Stimulated activated CD4-positive, alpha-beta T cell treated with anti-CD3 and anti-CD28 coated beads, Interleukin-2, amount 100 ng/mL, for 4 hours (primary cell): ENCODE results near the gene EXOSC10.
"Not testable (repeated sequence)": the region's sequence is repeated elsewhere in the genome, so short reads cannot be mapped to it uniquely, and the experiment has no call there.

ENCODE experiments used
- DNase-seq: peaks from one replicate; pipeline ENCODE4 v3.0.0-alpha.2; 2020; ENCODE audit warnings: low read depth

The EXOSC10 gene

DNA sequence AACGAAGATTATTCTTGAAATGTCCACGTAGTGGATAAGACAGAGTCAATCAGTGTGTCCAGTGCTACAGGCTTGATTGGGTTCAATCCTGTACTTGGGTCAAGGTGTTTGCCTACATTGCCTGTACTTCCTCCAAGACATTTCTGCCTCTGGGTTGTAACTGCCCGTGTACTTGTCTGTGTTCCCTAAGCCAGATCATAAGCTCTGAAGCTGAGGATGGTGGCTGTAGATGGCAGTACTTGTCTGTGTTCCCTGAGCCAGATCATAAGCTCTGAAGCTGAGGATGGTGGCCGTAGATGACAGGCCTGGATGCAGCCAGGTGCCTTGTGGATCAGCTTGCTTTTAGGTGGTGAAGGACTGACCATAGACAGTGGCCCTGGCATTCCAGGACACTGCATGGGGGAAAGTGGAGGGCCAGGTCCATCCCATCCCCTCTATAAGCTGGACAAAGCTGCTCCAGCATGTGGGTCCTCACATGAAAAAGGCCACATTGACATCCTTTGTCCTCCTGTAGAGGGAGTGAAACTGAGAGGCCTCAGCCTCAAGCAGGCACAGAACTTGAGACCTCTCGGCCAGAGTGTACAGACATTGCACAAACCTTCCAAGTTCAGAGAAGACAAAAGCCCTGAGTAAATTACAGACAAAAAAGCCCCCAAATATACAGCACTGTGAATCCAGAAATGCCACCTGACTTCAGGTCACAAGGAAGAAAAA, 37.9 kb downstream of the EXOSC10 start:
- DNase-seq: no peak

DNA sequence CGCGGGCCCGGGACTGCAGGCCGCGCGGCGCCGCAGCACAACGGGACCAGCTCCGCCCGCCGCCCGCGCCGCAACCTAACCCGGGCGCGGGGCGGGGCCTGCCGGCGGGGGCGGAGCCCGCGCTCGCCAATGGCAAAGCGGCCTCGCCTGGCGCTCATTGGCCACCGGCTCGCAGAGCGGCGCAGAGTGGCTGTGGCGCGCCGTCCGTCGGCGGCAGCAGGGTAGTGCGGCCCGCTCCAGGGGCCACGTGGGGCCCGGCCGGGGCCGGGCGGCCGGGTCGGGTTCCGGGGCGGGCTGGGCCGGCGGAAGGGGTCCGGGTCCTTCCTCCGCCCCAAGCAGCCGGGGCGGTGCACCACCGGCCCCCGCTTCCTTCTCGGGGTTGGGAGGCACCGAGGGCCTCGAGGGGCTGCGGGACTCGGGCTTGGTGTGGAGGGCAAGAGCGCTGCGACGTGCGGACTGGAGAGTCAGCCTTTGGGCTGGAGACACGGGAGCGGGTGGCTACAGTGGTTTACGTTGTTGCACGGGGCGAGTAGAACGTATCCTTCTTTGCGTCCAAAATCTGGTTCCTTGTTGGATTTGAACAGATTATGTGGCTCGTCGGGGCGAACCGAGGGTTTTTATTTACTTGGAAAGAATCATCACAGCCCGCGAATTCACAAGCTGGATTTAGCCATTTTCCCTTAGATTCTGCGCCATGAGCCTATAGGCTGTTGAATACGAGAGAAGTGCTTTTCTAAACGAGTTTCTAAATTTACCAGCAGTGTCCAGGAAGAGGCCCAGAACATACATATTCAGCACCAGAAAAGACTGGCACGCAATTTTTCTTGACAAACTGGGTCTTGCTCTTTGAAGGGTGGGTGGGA, 39.5 kb downstream of the EXOSC10 start, which contains the start of gene SRM:
TSS of gene SRM (minus strand) at position 51 of the 863 bp plus-strand sequence. CDS start 75 bp downstream, outside the sequence.
- DNase-seq: peak; percentile 88

GRCh38 chr1:11059155-11059967, 40.3 kb downstream of the EXOSC10 start:
- DNase-seq: no peak

DNA sequence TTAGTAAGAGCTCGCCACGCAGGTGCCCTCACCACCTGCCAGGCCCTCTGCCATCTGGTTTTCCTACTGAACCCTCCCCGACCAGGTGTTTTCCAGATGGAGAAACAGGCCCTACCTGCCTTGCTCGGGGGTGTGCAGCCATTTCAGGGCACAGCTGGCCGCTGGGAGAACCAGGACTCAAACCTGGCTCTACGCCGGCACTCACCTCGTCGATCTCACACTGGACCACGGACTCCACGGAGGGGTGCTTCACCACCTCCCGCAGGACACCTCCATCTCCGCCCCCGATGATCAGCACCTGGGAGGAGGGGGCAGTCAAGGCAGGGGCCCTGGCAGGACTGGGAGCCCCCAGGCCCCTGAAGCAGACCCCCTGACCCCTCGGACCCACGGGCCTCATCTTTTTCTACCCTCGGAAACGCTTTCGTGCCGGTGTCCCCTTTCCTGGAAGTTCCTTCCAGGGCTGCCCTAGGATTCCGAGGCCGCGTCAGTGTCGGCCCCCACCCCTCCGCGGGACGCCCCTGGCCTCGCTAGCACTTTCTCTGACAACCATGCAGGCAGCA, 41.0 kb downstream of the EXOSC10 start:
- DNase-seq: no peak

GRCh38 chr1:11058026-11058425, 41.6 kb downstream of the EXOSC10 start:
- DNase-seq: no peak

GRCh38 chr1:11057477-11057876, 42.2 kb downstream of the EXOSC10 start:
- no peak for DNase-seq

GRCh38 chr1:11056504-11056903, 43.2 kb downstream of the EXOSC10 start:
- no peak for DNase-seq

DNA sequence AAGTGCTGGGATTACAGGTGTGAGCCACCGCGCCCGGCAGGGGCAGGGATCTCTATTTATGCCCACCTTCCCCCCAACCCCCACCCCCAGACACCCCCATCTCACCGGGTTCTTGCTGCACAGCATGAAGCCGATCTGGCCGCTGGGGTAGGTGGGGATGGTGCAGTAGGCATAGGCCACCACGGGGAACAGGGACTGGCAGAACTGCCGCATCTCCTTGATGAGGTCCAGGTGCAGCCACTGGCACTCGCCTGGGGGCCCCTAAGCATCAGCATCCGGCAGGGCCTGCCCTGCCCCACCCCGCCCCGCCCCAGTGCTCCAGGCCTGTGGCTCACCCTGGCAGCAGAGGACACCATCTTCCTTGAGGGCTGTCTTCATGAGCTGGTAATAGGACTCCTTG, 44.0 kb downstream of the EXOSC10 start:
- no peak for DNase-seq

- DNase-seq: no peak
These were observed 45.0 kb downstream of the EXOSC10 start for GRCh38 chr1:11054666-11055065.

- DNase-seq: no peak
These were observed 45.5 kb downstream of the EXOSC10 start for GRCh38 chr1:11054181-11054580.

DNA sequence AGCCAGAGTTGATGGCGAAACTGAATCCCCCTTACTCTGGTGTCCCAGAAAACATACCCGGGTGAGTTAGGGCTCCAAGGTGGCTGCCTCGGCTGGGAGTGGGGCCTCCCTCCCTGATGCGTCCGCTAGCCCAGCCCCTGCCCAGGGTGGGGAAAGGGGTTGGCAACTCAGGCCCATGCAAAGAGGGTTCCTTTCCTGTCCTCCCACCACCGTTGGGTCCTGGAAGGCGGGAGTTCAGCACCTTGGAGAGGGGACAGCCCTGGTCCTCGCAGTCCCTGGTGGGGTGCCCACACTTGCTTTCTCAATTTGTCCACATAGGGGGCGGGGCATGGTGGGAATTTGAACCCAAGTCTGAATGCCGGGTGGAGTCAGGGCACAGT, 45.9 kb downstream of the EXOSC10 start:
- no peak for DNase-seq

DNA sequence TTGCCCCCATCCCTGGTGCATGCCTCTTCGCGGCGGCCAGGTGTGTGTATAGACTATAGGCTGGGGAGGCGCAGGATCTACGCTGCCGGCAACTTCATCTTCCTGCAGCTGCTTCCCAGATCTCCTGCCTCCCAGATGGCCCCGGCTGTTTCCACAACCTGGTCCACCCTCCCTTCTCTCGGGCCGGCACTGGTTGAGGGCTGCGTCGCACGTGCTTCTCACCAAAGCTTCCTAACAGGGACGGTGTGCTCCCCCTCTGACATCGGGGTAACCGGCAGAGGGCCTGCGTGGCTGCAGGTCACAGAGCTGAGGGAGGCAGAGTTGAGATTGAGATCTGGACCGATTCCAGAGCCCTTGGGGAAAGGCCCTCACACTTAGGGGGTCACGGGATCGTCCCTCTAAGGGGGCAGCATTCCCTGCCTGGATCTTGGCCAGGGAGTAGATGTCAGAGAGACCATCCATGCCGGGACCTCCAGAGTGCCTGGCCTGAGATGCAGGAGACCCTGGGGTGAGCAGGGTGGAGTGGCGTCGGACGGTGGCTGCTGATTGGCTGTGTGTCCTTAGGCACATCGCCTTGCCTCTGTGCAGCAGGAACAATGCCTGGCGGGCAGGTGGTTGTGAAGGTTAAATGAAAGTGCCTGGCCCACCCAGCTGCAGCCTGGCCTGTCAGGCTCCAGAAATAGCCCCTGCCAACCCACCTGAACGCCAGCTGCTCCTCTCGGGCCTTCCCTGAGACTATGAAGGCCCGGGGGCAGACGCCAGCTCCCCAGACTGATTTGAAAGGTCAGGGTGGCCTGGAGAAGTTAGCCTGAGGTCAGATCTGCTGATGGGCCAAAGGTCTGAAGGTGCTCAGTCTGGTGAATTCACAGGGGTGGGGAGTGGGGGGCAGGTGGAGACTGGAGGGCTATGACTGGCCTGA, 46.6 kb downstream of the EXOSC10 start:
- no peak for DNase-seq

DNA sequence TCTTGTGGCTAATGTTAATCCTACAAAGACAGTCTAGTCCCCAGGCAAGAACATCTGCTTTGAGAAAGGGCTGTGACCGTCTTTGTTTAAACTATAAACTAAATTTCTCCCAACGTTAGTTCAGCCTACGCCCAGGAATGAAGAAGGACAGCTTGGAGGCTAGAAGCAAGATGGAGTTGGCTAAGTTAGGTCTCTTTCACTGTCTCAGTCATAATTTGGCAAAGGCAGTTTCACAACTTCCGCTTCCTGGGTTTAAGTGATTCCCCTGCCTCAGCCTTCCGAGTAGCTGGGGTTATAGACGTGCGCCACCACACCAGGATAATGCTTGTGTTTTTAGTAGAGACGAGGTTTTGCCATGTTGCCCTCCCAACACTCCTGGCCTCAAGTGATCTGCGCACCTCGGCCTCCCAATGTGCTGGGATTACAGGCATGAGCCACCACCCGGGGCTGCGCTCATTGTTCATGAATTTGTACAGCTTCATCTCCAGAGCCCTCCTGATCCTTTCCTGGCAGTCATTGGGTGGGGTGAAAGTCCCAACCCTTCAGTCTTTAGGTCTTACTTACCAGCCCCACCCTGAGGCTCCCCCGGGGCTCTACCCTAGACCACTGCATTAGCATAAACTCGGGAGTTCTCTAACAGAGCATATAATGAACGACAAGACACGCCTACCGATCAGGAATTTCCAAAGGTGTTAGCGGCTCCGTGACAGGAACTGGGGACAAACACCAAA, 47.7 kb downstream of the EXOSC10 start:
- no peak for DNase-seq

DNA sequence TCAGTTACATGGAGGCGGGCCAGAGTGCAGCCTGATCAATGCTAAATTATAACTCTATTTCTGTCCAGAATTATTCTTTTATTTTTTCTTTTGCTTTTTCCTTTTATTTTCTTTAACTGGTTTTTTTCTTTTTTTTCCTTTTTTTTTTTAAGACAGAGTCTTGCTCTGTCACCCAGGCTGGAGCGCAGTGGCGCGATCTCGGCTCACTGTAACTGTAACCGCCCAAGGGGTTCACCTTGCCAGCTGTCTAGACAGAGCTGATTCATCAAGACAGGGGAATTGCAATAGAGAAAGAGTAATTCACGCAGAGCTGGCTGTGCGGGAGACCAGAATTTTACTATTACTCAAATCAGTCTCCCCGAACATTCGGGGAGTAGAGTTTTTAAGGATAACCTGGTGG, 48.5 kb downstream of the EXOSC10 start:
- not testable (repeated sequence) for DNase-seq

DNA sequence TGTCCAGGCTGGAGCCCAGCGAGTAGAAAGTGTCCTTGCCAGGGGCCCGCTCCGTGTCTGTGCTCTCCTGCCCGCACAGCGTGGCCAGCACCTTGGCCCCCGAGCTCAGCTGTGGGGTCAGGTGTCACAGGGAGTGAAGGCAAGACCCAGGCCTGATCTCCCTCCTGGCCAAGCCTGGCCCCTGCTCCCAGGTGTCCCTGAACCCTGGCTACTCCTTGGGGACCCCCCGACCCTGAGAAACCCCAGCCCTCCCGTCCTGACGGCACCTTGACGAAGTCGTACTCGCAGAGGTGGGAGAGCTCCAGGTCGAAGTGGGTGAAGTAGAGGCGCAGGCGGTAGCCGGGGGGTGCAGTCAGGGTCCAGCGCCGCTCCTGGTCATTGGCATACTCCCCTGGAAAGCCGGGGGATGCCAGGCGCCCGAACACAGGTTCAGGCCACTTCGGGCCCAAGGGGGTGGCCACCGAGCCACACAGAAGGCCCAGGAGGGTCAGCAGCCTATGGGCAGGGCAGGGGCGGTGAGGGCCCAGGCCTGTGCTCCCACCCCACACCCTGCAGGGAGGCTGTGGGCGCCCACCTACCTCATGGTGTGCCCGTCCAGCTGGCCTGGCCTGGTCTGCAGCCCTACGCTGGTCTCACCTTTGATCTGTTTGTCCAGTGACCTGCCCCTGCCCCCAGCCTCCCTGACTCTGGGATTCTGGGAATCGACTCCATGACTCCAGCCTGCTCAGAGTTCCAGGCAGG, 52.9 kb downstream of the EXOSC10 start, which contains the start of gene MASP2:
TSS of gene MASP2 (minus strand) at position 615 of the 741 bp plus-strand sequence. CDS start at position 583, 32 bp downstream.
- DNase-seq: no peak

- no peak for DNase-seq
These were observed 53.5 kb downstream of the EXOSC10 start for GRCh38 chr1:11046270-11046566.

- no peak for DNase-seq
These were observed 54.0 kb downstream of the EXOSC10 start for GRCh38 chr1:11045428-11046269.

DNA sequence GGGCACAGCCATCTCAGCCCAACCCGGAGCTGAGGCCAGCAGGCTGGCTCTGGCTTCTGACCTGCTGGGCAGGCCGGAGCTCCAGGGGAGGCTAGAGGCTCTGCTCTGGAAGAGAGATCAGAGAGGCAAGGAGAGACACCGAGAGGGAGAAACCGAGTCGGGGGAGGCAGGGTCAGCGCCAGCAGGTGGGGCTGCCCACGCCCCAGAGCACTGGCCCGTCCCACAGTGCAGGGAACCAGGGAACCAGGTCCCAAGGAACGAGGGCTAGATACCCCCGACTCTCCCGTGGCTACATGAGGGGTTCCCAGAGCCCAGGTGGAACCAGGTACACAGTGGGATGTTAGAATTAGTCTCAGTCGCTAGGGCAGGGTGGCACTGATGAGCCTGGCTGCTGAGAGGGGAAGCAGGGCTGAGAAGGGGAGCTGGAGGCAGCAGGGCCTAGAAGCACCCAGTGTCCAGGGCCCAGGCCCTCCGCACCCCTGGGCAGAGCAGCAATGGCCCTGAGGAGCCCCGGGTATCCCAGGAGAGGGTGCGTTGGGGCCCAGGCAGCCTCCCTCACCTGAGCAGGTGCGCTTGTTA, 54.7 kb downstream of the EXOSC10 start:
- no peak for DNase-seq
